HEK293 (cell line): ENCODE data around the gene PI16.

Source experiments
- CTCF ChIA-PET: fragments of 350-600 bp; formaldehyde crosslinking; extraction: SDS; loops from one replicate; lab custom pipeline; 2021; ENCODE audit warnings: antibody characterized with exemption; lab: Yijun Ruan, JAX
- POLR2A ChIA-PET: fragments of 300-600 bp; formaldehyde crosslinking; extraction: SDS; loops from one replicate; lab custom pipeline; 2020; ENCODE audit warnings: antibody characterized with exemption, inconsistent platforms; lab: Yijun Ruan, JAX
- H3K27ac ChIP-seq: fragments of 200-500 bp; sonication (Bioruptor generic); 2 replicates; pipeline ENCODE4 v1.5.1; 2014; ENCODE audit warnings: low read depth, low read length, control low read depth, inconsistent platforms; ENCODE audit errors: extremely low read depth
- H3K36me3 ChIP-seq, 2 experiments: fragments of 200-500 bp in 1 of 2; sonication (Bioruptor generic) in 1 of 2; 1 replicate in 1 of 2; 2 replicates in 1 of 2; pipeline ENCODE4 v1.5.1; 2014 to 2017; ENCODE audit warnings: inconsistent platforms in 2 of 2, low read length in 2 of 2; ENCODE audit not compliant: control insufficient read depth in 2 of 2, insufficient read depth in 1 of 2
- H3K4me1 ChIP-seq: fragments of 200-500 bp; sonication (Bioruptor generic); 2 replicates; pipeline ENCODE4 v1.5.1; 2014; ENCODE audit warnings: mild to moderate bottlenecking, low read length, inconsistent platforms; ENCODE audit not compliant: control insufficient read depth, insufficient read depth
- H3K4me3 ChIP-seq: 2 replicates; pipeline ENCODE4 v1.5.1; 2011; ENCODE audit warnings: low read depth, mild to moderate bottlenecking, control low read depth, low read length, moderate library complexity
- H3K9me3 ChIP-seq: fragments of 200-500 bp; sonication (Bioruptor generic); 2 replicates; pipeline ENCODE4 v1.5.1; 2014; ENCODE audit warnings: low read depth, low read length, inconsistent platforms; ENCODE audit not compliant: control insufficient read depth, insufficient read depth
- IKZF3 ChIP-seq: fragments of 450-650 bp; IDR thresholded peaks from 2 replicates; pipeline ENCODE4 v1.5.0; 2018; ENCODE audit warnings: missing biosample characterization, mild to moderate bottlenecking, missing genetic modification characterization, moderate library complexity
- ZNF521 ChIP-seq: fragments of 450-650 bp; formaldehyde crosslinking; IDR thresholded peaks from 2 replicates; pipeline ENCODE4 v1.5.1; 2017; ENCODE audit warnings: missing biosample characterization, mild to moderate bottlenecking, missing genetic modification characterization
- ZNF658 ChIP-seq: fragments of 450-650 bp; formaldehyde crosslinking; IDR thresholded peaks from 2 replicates; pipeline ENCODE4; 2016; ENCODE audit warnings: missing biosample characterization, missing genetic modification characterization
- ZNF768 ChIP-seq: fragments of 450-650 bp; formaldehyde crosslinking; IDR thresholded peaks from 2 replicates; pipeline ENCODE4 v1.5.1; 2018; ENCODE audit warnings: missing biosample characterization, mild to moderate bottlenecking, missing genetic modification characterization

PI16 gene

GRCh38 chr6:37013516-37014491 is 59.3 kb downstream of the PI16 start:
- POLR2A ChIA-PET, result no interaction called here
- H3K27ac ChIP-seq, result no peak overlapping the region
- TF ChIP-seq IKZF3, result no peak
- TF ChIP-seq ZNF658, result no peak
- TF ChIP-seq ZNF768 (tag by site-specific recombination), result peak; percentile 46; the same call in 1 of the 2 replicates
- TF ChIP-seq ZNF521 (tag by site-specific recombination), result no peak
- TF ChIP-seq, all 188 proteins: peak for 1
- no peaks in the 10 kb centered on the region for H3K4me1 ChIP-seq
- no peaks in the 10 kb centered on the region for H3K9me3 ChIP-seq
- no peak overlapping the region for H3K4me3 ChIP-seq
- H3K36me3 ChIP-seq, result no peaks in the 10 kb centered on the region
- CTCF ChIA-PET, result interaction anchor here (0.6 to 7.8 kb wide), 7 partner anchors 17 to 248 kb away, joined by 3 to 216 read pairs (median 4); partner anchors contain the start of genes C6orf89 and PPIL1
